ENCODE data around the gene PIWIL4.
"Not testable (repeated sequence)": the region's sequence is repeated elsewhere in the genome, so short reads cannot be mapped to it uniquely, and the experiment has no call there.

Gene PIWIL4

DNA sequence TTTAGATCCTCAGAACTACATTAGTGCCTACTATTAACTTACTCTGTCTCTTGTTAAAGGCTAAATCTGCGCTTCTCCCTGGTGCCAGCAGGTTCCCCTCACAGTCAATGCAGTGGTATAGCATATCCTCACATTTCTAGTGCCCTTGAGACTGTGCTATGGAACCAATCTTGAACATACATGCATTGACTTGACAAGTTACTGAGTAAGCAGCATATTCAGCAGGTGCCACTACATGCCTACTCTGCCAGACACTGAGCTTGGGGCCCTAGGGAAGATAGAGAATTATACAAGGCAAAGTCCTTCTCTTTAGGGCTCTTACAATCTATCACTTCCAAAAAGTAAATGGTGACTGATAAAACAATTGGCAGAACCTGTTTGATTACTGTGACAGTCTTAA lies 20.3 kb upstream of the PIWIL4 start:
- DNase-seq (ENCODE audit: low read depth in 3 of 3, low spot score in 1 of 3): no peak

DNA sequence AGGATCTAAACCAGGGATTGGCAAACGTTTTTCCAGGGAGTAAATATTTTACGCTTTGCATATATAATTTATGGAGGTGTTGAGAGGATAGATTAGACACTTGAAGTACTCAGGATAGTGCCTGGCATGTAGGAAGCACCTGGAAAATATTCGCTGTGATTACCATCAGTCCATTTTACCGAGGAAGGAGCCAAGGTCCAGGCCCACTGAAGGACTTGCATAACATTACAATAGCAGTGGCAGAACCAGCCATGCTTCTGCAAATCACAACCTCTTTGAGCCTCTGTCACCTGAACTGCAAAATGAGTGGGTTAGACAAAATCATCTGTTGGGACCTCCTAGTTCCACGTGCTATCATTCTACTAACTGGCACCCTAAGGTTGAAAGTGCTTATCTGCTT lies 18.0 kb upstream of the PIWIL4 start:
- DNase-seq (ENCODE audit: low read depth in 3 of 3, low spot score in 1 of 3): no peak

DNA sequence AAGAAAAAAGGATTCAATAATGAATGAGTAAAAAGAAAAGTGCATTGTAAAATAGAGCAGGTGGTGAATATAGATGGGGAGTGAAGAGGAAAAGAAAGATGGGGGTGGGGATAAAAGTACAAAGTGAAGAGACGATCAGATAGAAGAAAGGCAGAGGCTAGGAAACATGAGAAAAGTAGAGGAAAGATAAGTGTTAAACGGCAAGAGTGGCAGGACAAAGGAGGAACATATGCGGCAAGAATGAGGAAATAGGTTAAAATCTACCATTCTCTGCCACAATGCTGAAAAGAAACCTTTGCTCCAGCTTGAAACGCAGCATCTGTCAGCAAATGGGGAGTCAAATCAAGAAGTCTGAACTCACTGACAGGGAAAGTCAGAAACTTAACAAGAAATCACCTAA lies 16.7 kb upstream of the PIWIL4 start:
- DNase-seq (ENCODE audit: low read depth in 3 of 3, low spot score in 1 of 3): no peak

DNA sequence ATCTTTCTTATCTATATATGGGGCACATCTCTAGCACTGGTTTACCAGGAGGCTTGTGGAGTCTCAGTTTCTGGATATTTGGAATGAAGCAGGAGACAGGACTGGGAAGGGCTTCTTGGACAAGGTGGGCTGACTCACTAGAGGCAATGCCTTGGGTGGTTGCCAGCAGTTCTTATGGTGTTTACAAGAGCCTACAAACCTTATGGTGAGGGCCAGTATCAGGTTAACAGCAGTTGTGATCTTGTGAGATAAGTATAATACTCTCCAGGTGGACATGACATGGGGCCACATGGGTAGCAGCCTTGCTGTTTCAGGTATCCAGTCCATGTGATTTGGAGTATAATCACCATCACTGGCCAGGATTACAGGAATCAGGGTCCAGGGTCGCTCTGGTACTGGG lies 13.2 kb upstream of the PIWIL4 start:
- no peak for DNase-seq (ENCODE audit: low read depth in 3 of 3, low spot score in 1 of 3)

DNA sequence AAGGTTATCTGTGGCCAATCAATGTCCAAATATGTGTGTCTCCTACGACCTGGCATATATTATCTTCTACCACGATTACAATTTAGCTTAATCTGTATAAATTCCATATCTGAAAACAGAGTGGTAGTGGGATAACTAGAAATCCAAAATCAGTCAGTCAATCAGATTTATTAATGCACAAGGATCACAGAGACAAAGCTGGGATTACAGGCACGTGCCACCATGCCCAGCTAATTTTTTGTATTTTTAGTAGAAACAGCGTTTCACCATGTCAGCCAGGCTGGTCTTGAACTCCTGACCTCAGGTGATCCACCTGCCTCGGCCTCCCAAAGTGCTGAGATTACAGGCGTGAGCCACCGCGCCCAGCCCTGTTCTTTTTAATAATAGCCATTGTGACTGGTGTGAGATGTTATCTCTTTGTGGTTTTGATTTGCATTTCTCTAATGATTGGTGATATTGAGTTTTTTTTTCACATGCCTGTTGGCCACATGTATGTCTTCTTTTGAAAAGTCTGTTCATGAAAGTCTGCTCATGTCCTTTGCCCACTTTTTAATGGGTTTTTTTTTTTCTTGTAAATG lies 11.3 kb upstream of the PIWIL4 start:
- DNase-seq (ENCODE audit: low read depth in 3 of 3, low spot score in 1 of 3): not testable (repeated sequence)

DNA sequence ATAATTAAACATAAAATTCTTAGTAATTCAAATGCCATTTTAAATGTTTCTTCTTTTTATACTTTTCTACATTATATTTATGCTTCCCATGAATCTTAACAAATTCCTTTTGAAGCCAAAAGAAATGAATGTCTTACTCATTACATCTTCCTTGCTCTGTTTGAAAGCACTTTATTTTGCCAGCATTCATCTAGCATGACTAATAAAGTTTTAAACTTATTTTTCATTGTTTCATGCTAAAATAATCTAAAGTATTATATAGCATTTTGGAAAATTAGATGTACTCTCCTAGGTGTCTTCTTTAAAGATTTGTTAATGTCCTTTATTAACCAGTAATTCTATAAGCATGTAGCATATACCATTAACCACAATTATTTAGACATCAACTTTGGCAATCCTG lies 9.7 kb upstream of the PIWIL4 start:
- DNase-seq (ENCODE audit: low read depth in 3 of 3, low spot score in 1 of 3): no peak

DNA sequence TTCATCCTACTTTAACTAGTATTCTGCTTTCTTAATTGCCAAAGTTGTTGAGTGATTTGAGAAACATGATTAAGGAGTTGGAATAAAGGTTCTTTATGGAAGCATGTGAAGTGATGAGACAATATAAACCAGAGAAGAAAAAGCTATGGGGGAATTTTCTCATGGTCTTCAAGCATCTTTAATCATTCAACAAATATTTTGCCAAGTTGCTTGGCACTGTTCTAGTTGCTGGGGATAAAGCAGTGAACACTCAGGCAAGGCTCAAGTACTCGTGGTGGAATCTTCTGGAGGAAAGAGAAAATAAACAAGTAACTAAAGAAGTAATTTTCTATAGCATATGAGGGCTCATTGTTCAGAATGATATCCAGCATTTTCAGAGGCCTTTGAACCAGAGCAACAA lies 9.2 kb upstream of the PIWIL4 start:
- no peak for DNase-seq (ENCODE audit: low read depth in 3 of 3, low spot score in 1 of 3)

DNA sequence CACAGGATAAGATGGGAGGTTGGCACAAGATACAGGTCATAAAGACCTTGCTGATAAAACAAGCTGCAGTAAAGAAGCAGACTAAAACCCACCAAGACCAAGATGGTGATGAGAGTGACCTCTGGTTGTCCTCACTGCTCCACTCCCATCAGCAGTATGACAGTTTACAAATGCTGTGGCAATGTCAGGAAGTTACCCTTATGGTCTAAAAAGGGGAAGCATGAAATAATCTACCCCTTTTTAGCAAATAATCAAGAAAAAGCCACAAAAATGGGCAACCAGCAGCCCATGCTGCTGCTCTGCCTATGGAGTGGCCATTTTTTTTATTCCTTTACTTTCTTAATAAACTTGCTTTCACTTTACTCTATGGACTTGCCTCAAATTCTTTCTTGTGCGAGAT lies 8.7 kb upstream of the PIWIL4 start:
- no peak for DNase-seq (ENCODE audit: low read depth in 3 of 3, low spot score in 1 of 3)

DNA sequence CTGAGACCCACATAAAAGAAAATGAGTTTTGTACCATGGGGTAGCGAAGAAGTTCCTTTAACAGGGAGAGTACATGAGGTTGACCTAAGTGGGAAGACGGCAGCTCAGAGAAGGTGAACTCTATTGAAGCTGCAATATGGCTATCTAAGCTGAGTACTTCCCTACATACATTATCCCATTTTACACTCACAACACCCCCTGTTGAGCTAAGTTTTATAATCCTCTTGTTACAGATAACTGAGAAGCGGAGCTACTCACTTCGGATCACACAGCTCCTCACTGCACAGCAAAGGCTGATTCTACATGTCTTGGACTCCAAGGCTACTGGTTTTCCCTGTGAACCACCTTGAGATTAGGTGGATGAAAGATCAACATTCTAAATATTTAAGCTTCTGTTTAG lies 8.2 kb upstream of the PIWIL4 start:
- DNase-seq (ENCODE audit: low read depth in 3 of 3, low spot score in 1 of 3): no peak

DNA sequence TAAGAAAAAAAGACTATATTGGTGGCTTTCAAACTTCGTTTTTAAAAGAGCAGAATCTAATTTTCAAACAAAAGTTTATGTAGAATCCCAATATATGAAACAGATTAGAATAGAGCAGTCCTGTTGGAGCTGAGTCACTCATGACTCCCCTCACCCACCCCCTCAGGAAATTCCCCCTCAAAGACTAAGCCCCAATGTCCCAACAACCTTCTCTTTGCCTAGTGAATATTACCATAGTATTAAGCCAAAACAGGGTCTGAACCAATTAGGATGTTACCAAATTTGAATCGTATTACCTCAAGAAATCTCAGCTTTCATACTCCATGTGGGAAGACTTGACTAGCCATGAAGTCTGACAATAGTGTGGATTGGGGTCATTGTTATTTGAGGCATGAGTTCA lies 7.8 kb upstream of the PIWIL4 start:
- no peak for DNase-seq (ENCODE audit: low read depth in 3 of 3, low spot score in 1 of 3)

DNA sequence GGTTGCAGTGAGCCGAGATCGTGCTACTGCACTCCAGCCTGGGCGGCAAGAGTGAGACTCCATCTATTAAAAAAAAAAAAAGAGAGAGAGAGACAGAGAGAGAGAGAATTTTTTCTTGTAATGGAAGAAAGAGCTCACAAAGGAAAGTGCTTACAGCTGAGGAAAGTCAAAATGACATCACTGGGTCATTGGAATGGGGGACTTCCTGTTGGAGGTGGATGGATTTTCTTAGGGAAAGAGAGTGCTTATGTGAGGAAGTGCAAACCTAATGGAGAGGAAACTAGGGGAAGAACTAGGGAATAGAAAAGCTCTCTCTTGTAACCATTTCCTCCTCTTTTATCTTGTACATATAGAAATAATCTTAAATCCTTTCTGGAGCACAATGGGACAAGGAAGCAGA lies 6.3 kb upstream of the PIWIL4 start:
- no peak for DNase-seq (ENCODE audit: low read depth in 3 of 3, low spot score in 1 of 3)

DNA sequence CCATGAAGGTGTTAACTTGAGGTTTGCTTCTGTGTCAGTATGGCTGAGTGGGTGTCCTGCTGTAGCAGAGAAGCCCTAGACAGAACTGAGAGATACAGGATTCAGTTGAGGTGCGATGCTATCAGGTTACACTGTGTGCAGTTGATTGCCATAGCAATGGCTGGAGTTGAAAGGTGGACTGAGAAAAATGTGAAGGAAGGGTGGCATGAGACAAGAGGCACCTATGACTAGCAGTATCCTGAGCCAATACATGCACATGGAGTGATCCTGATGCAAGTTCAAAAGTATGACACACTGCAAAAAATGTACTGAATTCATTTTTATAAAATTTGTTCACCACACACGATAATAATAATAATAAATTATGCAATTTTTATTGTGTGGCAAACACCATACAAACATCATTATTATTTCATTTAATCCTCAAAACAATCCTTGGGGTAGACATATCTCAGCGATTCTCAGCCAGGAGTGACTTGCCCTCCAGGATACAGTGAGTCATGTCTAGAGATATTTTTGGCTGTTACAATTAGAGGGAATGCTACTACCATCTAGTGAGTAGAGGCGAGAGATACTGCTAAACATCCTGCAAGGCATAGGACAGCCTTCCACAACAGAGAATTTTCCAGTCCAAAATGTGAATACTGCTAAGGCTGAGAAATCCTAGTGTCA lies 3.9 kb upstream of the PIWIL4 start:
- DNase-seq (ENCODE audit: low read depth in 3 of 3, low spot score in 1 of 3): no peak

DNA sequence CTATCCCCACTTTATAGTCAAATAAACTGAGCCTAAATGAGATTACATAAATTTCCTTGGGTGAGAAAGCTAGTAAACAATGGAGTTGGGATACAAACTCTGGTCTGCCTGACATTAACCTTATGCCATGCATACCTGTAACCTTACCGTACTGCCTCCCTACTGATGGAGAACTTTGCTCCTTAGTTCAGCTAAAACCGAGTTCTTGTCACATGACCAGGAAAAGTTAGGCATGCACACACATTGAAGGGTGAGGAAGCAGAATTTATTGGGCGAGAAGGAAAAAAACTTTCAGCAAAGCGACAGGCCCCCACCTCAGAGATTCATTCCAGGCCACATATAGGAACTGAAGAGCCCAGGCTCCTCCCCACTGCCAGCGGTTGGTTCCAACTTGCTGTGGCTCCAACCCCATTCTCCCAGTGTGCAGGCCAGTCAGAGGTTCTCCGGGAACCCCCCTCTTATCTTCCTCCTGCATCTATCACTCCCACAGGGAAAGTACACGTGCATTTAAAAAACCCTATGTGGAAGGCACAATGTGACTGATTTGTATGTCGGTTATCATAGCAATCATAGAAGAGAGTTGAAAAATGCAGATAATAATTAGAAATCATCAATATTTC lies 3.2 kb upstream of the PIWIL4 start:
- no peak for DNase-seq (ENCODE audit: low read depth in 3 of 3, low spot score in 1 of 3)

DNA sequence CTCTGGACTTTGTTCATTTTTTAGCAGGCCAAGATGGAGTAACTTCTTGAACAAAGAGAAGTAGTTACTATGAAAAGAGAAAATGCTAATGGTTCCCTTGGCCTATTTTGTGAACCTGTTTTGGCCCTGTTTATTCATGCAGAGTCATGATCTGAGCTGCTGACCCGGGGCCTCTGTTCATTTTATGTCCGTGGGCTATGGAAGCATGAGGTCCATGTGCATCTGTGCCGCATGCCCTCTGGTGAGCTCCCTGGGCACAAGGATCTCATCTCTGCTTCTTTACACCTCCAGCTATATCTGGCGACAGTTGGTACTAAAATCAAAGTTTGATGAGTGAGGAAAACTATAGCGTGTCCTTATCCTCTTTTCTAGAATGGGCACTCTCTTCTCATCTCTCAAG lies 1.0 kb downstream of the PIWIL4 start:
- DNase-seq (ENCODE audit: low read depth in 3 of 3, low spot score in 1 of 3): no peak

DNA sequence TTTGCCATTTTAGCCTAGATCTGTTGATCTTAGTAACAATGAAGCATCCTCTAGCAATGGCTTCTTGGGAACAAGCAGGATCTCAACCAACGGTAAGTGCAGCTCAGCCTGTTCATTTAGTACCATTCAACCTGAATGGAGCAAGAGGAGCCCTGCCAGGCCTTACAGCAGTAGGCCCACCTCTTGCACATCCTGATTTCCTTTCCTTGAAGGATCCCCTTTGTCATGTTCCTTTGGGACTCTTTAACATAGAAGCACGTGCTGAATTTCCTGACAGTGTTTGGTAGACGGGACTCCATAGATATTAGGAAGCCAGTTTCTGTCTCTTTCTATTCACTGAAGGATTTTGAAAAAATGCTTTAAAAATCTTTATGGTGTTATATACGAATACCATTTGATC lies 1.5 kb downstream of the PIWIL4 start:
- no peak for DNase-seq (ENCODE audit: low read depth in 3 of 3, low spot score in 1 of 3)

DNA sequence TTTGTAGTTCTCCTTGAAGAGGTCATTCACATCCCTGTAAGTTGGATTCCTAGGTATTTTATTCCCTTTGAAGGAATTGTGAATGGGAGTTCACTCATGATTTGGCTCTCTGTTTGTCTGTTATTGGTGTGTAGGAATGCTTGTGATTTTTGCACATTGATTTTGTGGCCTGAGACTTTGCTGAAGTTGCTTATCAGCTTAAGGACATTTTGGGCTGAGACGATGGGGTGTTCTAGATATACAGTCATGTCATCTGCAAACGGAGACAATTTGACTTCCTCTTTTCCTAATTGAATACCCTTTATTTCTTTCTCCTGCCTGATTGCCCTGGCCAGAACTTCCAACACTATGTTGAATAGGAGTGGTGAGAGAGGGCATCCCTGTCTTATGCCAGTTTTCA lies 5.8 kb downstream of the PIWIL4 start:
- DNase-seq (ENCODE audit: low read depth in 3 of 3, low spot score in 1 of 3): not testable (repeated sequence)

DNA sequence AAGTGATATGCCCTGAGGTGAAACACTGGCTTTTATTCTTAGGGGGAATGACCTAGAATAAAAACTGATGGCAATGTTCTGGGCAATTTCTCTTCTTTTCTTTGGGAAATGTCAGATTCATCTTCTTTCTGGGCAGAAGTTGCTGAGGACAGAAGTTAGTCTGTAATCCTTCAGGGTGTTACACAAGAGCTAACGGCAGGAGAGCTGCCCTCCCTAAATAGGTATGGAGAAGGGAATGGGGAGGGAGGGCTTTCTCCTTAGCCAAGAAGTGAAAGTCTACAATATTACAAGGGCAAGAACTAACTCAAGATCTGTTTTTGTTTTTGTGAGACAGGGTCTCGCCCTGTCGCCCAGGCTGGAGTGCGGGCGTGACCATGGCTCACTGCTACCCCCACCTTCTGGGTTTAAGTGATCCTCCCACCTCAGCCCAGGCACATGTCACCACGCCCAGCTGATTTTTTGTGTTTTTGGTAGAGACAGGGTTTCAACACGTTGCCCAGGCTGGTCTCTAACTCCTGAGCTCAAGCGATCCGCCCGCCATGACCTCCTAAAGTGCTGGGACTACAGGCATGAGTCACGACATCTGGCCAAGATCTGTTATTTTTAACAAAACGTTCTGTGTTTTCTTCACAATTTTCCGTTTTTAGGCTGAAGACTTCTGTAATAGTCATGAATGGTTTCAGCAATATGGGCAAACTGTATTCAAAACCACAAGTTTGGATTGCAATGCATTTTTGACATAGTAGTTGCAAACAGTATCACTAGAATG lies 7.2 kb downstream of the PIWIL4 start:
- no peak for DNase-seq (ENCODE audit: low read depth in 3 of 3, low spot score in 1 of 3)

DNA sequence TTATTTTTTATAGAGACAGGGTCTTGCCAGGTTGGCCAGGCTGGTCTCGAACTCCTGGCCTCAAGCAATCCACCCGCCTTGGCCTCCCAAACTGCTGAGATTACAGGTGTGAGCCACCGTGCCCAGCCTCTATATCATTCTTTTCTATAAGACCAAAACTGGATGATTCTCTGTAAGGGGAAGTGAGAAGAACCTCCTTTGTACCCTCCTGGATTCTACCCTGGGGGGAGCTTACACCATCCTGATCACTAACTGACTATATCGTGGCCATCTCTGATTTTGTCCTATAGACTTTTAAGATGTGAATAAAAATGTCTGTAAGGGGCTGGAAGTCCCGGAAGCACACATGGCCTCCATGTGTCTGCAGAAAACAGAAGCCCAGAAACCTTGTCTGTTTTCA lies 9.1 kb downstream of the PIWIL4 start:
- DNase-seq (ENCODE audit: low read depth in 3 of 3, low spot score in 1 of 3): no peak

DNA sequence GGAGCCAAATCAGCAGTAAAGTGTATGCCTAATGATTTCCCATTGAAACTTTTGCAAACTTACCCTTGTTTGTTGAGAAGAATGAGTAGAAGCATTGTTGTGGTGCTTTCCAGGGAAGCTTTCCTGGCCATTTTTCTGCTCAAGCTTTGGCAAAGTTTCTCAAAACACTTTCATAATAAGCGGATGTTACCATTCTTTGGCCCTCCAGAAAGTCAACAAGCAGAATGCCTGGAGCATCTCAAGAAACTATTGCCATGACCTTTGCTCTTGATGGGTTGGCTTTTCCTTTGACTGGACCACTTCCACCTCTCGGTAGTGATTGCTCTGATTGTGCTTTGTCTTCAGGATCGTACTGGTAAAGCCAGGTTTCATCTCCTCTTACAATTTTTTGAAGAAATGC lies 10.7 kb downstream of the PIWIL4 start:
- DNase-seq (ENCODE audit: low read depth in 3 of 3, low spot score in 1 of 3): no peak

DNA sequence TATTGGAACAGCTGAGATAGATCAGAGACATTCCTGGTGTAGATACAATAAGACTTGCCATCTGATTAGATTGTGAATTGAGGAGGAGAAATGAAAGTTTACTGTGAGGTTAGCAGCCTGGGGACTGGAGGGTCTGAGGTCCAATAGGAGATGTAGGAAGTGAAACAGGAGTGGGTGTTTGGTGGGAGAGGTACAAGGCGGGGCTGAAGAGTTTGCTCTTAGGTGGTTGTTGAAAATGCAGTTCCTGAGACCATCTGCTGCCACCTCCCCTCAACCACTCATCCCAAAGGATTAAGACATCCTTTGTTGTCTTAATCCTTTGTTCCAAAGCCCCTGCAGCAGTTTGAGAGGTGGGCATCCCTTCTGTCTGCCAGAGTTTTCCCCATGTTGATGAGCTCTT lies 14.8 kb downstream of the PIWIL4 start:
- no peak for DNase-seq (ENCODE audit: low read depth in 3 of 3, low spot score in 1 of 3)

DNA sequence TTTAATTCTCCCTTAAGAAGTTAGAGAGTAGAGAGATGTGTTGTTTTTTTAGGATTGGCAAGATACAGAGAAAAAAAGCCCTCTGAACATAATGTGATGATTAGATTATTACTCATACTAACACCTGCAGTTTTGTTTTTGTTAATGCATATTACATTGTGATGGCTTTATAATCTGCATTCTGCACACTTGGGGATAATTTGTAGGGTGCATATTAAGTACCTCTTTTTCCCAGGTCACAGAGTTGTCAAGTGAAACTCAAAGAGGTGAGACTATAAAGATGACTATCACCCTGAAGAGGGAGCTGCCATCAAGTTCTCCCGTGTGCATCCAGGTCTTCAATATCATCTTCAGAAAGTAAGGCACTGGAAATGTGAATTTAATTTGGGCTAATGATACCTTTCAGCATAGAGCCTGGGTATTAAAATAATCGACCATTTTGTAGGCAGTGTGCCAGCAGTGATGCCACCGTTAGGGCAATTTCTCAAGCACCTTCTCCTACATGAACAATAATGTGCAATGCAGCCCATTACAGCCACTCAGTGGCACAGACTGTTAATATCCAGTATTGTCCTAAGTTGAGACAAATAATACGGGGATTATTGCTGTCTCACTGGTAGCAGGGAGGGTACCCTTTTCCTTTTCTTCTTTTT lies 16.2 kb downstream of the PIWIL4 start:
- DNase-seq (ENCODE audit: low read depth in 3 of 3, low spot score in 1 of 3): no peak

Data from stimulated activated CD4-positive, alpha-beta T cell treated with anti-CD3 and anti-CD28 coated beads, TNF-alpha, amount 100 ng/mL, for 1 hour (primary cell).